ENCODE data around the gene PIP5K1C. TPM values are rescaled to one million over a fixed set of nuclear protein-coding genes. Genes with fewer than 3 reads are reported as not detected.

The PIP5K1C gene
- total RNA-seq, 3 donors from 2014 or later (not counting 1 experiment from before 2014, with no cell fraction given) = 35.0 to 49.2 (median 36.8) TPM

- TF ChIP-seq, protein P1, sequence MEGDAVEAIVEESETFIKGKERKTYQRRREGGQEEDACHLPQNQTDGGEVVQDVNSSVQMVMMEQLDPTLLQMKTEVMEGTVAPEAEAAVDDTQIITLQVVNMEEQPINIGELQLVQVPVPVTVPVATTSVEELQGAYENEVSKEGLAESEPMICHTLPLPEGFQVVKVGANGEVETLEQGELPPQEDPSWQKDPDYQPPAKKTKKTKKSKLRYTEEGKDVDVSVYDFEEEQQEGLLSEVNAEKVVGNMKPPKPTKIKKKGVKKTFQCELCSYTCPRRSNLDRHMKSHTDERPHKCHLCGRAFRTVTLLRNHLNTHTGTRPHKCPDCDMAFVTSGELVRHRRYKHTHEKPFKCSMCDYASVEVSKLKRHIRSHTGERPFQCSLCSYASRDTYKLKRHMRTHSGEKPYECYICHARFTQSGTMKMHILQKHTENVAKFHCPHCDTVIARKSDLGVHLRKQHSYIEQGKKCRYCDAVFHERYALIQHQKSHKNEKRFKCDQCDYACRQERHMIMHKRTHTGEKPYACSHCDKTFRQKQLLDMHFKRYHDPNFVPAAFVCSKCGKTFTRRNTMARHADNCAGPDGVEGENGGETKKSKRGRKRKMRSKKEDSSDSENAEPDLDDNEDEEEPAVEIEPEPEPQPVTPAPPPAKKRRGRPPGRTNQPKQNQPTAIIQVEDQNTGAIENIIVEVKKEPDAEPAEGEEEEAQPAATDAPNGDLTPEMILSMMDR (IDR thresholded peaks at IDR 0.05) = no peak
- peak overlapping the region; percentile 0 to 18 for H3K27ac Mint-ChIP-seq
- no peaks in the 10 kb centered on the region for H3K9me3 ChIP-seq (ENCODE audit: control insufficient read depth, insufficient read depth, low read length)
- intact Hi-C loops (cut with micrococcal nuclease) = no loop called here
- no peak for DNase-seq
- no peaks in the 10 kb centered on the region for H3K36me3 ChIP-seq (ENCODE audit: control insufficient read depth, insufficient read depth, low read length)
- no peak overlapping the region for H3K4me3 ChIP-seq (ENCODE audit: low read length)
- H3K27me3 Mint-ChIP-seq (ENCODE audit: low read depth in 2 of 2) = no peaks in the 10 kb centered on the region
- ATAC-seq = no peak
- H3K4me1 Mint-ChIP-seq = peaks cover 23 to 57% of the 10 kb centered on the region in 2 donors
- no peak overlapping the region for H3K4me3 Mint-ChIP-seq
- H3K9me3 Mint-ChIP-seq = no peaks in the 10 kb centered on the region
- H3K27ac ChIP-seq (ENCODE audit: low read length) = no peak overlapping the region
- no peaks in the 10 kb centered on the region for H3K36me3 Mint-ChIP-seq
- H3K27me3 ChIP-seq (ENCODE audit: control insufficient read depth, insufficient read depth, low read length) = no peaks in the 10 kb centered on the region
- H3K4me1 ChIP-seq (ENCODE audit: control insufficient read depth, insufficient read depth, low read length) = peaks cover 23% of the 10 kb centered on the region
- 87% methylated on average over 31 of the region's 31 CpGs for WGBS (ENCODE audit: insufficient coverage)
Measured at GRCh38 chr19:3690551-3691371, 9.5 kb downstream of the PIP5K1C start.

DNA sequence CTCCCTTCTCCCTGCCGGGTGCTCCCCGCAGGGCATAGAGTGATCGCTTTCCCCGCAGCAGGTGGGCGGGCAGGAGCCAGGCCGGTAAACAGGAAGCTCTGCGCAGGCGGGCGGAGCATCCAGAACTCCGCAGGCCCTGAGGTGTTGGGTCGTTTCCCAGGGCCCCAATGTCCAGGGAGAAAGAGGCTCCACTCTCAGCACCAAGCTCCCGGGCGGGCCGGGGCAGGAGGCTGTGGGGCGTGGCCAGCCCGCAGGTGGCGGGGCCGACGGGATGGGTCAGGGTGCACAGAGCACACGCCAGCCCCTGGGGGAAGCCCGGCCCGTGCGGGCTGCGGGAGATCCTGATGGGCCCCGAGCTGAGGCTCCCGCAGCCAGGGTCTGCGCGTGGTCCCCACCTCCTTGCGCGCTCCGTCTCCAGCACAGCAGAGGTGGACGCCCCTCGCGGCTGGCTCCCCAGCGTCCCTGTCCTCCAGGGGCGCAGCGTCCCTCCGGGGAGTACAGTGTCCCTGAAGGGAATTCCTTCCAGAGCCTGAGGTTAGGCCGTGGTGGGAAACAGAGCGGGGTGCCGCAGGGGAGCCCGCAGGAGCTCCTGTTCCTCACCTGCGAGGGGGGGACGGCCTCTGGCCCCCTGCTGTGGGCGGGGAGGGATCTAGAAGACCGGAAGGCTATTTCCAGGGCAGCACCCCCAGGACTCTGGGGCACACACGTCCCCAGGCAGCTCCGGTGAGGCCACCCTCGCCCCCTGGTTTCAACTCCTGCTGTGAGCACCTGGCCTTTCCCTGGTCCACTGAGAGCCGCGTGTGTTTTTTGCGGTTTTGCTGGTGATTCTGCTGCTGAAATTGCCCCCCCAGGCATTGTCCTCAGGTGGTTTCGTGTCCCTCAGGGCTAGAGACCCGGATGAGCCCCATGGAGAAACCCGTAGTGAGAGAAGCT lies 12.2 kb downstream of the PIP5K1C start:
- WGBS (ENCODE audit: insufficient coverage) = 15% methylated on average over 55 of the region's 55 CpGs
- H3K27ac ChIP-seq (ENCODE audit: low read length) = no peak overlapping the region
- peaks cover 6% of the 10 kb centered on the region for H3K36me3 ChIP-seq (ENCODE audit: control insufficient read depth, insufficient read depth, low read length)
- TF ChIP-seq, protein P1 (IDR thresholded peaks at IDR 0.05) = no peak
- no peaks in the 10 kb centered on the region for H3K9me3 ChIP-seq (ENCODE audit: control insufficient read depth, insufficient read depth, low read length)
- H3K4me1 Mint-ChIP-seq = peaks cover 23 to 47% of the 10 kb centered on the region in 2 donors
- ATAC-seq = peak; percentile 56 to 72 (median 68)
- H3K27me3 Mint-ChIP-seq (ENCODE audit: low read depth in 2 of 2) = no peaks in the 10 kb centered on the region
- H3K4me1 ChIP-seq (ENCODE audit: control insufficient read depth, insufficient read depth, low read length) = peaks cover 23% of the 10 kb centered on the region
- H3K36me3 Mint-ChIP-seq = no peaks in the 10 kb centered on the region
- intact Hi-C loops (cut with micrococcal nuclease) = loop anchor here (2.0 kb wide), 1 partner anchor 17 kb away; no protein-coding TSS in a partner anchor
- DNase-seq = peak in 1 of 2 donors; percentile 60
- H3K4me3 Mint-ChIP-seq = peak overlapping the region; percentile 85
- peak overlapping the region; percentile 50 to 79 for H3K27ac Mint-ChIP-seq
- H3K4me3 ChIP-seq (ENCODE audit: low read length) = peak overlapping the region; percentile 17
- H3K27me3 ChIP-seq (ENCODE audit: control insufficient read depth, insufficient read depth, low read length) = no peaks in the 10 kb centered on the region
- H3K9me3 Mint-ChIP-seq = no peaks in the 10 kb centered on the region

DNA sequence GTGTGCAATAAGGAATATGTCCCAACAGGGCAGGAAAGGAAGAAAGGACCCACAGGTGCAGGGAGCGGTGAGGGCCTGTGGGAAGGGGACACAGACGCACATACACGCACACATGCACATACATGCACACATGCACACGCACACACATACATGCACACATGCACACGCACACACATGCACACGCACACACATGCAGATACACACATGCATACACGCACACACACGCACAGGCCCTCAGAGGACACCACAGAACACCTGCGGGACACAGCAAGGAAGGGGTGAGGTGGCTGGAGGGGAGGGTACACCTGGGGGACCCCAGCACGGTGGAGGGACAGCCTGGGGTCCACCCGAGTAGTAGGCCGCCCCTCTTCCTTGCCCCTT lies 12.9 kb downstream of the PIP5K1C start:
- ATAC-seq (no peak), DNase-seq (peak in 1 of 2 donors; percentile 26)
- TF ChIP-seq, protein P1 (IDR thresholded peaks at IDR 0.05) = no peak

More for the DNA sequence above, 12.9 kb downstream of the PIP5K1C start:
- H3K4me3 ChIP-seq (ENCODE audit: low read length) = peak overlapping the region; percentile 17
- no peaks in the 10 kb centered on the region for H3K9me3 ChIP-seq (ENCODE audit: control insufficient read depth, insufficient read depth, low read length)
- no peaks in the 10 kb centered on the region for H3K36me3 Mint-ChIP-seq
- intact Hi-C loops (cut with micrococcal nuclease) = loop anchor here (2.0 kb wide), 1 partner anchor 17 kb away; no protein-coding TSS in a partner anchor
- no peaks in the 10 kb centered on the region for H3K27me3 Mint-ChIP-seq (ENCODE audit: low read depth in 2 of 2)
- peaks cover 6% of the 10 kb centered on the region for H3K36me3 ChIP-seq (ENCODE audit: control insufficient read depth, insufficient read depth, low read length)
- H3K27ac ChIP-seq (ENCODE audit: low read length) = no peak overlapping the region
- H3K27ac Mint-ChIP-seq = peak overlapping the region; percentile 79
- peak overlapping the region; percentile 85 for H3K4me3 Mint-ChIP-seq
- H3K4me1 Mint-ChIP-seq = peaks cover 23 to 41% of the 10 kb centered on the region in 2 donors
- H3K27me3 ChIP-seq (ENCODE audit: control insufficient read depth, insufficient read depth, low read length) = no peaks in the 10 kb centered on the region
- H3K9me3 Mint-ChIP-seq = no peaks in the 10 kb centered on the region
- WGBS (ENCODE audit: insufficient coverage) = 61% methylated on average over 12 of the region's 12 CpGs
- H3K4me1 ChIP-seq (ENCODE audit: control insufficient read depth, insufficient read depth, low read length) = peaks cover 23% of the 10 kb centered on the region
